Camera-type eye (tissue), 1 donor: ENCODE measurements around the gene NR4A1. TPM values are rescaled to one million over a fixed set of nuclear protein-coding genes. Genes with fewer than 3 reads are reported as not detected.

ENCODE experiments used
- total RNA-seq: library from RNA; depleted of rRNA; stranded (reverse); fragments of >200 nt; gene quantifications from one replicate; pipeline ENCODE4 v1.2.3, GENCODE V29; 2014

Gene NR4A1
- total RNA-seq: 58.5 TPM

DNA sequence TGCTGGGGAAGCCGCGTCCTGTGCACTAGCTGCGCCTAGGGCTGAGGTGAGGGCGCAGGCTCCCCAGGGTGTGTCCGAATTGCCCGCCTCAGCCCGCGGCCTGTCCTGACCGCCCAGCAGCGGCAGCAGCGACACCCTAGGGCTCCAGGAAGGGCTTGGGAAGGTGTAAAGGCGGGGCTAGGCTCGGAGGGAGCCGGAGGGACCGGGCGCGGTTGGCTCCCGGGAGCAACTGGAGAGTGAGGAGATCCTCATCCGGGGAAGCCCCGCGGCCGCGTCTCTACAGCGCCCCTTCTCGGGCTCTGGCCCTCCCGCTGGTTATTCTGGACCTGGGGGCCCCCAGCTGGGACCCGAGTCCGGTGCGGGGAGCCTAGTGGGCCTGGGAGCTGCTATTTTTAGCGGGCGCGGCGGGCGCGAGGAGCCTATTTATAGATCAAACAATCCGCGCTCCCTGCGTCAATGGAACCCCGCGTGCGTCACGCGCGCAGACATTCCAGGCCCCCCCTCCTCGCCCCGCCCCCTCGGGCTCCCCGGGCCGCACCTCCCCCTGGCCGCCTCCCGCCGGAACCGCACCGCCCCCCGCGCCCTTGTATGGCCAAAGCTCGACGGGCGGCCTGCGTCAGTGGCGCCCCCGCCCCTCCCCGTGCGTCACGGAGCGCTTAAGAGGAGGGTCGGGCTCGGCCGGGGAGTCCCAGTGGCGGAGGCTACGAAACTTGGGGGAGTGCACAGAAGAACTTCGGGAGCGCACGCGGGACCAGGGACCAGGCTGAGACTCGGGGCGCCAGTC lies at the start of gene NR4A1:
Gene NR4A1 (plus strand): TSS at position 685 of the 784 bp plus-strand sequence. CDS start 2,887 bp downstream, outside the sequence.

DNA sequence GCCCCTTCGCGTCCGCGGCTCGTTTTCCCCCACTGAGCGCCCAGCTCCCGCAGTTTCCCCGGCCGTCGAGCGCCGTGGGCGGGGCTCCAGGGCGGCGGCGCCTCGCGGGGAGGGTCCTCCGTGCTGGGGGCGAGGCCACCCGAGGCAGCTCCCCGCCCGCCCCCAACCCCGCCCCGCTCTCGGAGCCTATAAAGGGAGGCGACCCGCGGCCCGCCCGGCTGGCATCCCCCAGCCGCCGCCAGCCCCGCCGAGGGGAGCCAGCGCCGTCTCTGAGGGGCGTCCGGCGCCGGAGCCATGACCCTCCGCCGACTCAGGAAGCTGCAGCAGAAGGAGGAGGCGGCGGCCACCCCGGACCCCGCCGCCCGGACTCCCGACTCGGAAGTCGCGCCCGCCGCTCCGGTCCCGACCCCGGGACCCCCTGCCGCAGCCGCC lies 44.5 kb upstream of the NR4A1 start, which contains the start of gene TAMALIN:
Gene TAMALIN (plus strand): TSS at position 221 of the 432 bp plus-strand sequence. CDS start 74 bp downstream, at position 295.

DNA sequence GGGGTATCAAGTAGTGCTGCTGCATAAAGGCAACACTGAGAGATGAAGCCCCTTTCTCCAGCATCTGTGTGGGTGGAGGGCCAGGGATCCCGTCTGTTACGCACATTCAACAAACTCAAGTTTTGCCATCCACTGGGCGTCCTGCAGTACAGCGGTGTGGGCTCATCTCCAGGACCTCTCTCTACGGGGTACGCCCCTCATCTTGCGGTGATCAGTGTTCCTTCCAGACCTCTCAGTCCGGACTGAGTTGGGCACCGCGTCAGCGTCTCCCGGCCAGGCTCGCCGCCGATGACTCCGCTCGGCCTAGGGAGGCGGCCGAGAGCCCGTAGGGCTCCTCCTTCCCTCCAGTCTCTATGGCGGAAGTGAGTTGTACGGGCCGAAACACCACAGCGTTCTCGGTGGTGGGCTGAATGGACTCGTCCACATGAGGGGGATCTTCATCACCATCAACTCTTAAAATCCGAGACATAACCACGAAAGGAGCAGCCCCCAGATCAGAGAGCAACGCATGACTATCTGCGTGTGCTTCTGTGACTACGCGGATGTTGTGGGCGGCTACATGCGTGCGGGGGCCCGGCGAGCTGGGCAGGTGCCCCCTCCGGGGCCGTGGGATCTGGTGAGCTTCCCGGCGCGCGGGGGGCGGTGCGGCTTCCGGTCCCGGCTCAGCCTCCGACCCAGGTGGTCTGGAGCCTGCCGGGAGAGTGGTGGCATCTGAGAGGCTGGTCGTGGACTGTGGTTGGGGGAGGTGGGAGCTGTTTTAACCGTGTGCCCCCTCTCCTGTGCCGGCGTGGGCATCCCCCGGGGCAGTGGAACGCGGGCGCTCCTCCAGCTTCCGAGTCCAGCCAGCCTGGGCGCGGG lies 18.3 kb downstream of the NR4A1 start, which contains the start of gene ATG101:
Gene ATG101 (plus strand): TSS at position 652 of the 858 bp plus-strand sequence. CDS start 3,673 bp downstream, outside the sequence.

DNA sequence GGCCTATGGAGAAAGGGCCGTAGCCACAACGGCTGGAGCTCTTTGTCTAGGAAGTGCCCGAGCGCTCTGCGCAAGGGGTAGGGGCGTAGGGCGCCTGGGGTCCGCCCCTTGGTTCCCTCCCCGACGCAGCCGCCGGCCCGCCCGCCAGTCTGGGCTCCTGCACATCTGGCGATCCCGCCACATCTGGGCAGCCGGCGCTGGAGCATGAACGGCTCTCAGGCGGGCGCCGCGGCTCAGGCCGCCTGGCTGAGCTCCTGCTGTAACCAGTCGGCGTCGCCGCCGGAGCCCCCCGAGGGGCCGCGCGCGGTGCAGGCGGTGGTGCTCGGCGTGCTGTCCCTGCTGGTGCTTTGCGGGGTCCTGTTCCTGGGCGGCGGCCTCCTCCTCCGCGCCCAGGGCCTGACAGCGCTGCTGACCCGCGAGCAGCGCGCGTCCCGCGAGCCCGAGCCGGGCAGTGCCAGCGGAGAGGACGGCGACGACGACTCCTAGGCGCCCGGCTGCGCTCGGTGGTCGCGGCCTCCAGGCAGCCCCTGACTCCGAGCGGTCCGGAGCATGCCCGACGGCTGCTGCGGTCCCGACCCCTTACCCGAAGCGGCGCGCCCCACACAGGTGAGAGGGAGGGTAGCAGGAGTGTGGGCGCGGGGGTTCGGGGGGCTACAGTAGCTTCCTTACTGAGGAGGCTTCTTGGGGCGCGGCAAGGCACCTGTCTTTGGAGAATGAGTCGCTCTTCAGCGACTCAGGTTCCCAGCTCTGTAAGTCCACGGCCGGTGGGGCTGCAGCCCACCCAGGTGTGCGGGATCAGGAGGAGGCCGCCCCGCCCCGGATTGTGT lies 28.5 kb downstream of the NR4A1 start, which contains the start of gene SMIM41:
Gene SMIM41 (plus strand): TSS at position 129 of the 827 bp plus-strand sequence. CDS start 76 bp downstream, at position 205.

Other genes with a start within 250 kb of the NR4A1 start
- 2.2 TPM for gene FIGNL2, start 202.7 kb upstream of the NR4A1 start, total RNA-seq
- gene ANKRD33, start 163.3 kb upstream of the NR4A1 start, total RNA-seq: 4.2 TPM
- gene ACVRL1, start 143.9 kb upstream of the NR4A1 start, total RNA-seq: 47.7 TPM
- gene ACVR1B, start 99.7 kb upstream of the NR4A1 start, total RNA-seq: 31.8 TPM
- 7.5 TPM for gene TAMALIN, start 44.5 kb upstream of the NR4A1 start, total RNA-seq
- gene ATG101, start 18.5 kb downstream of the NR4A1 start, total RNA-seq: 25.0 TPM
- not detected for gene SMIM41, start 28.3 kb downstream of the NR4A1 start, total RNA-seq
- gene KRT80, start 140.6 kb downstream of the NR4A1 start, total RNA-seq: 1.6 TPM
- gene KRT7, start 181.8 kb downstream of the NR4A1 start, total RNA-seq: 12.1 TPM
- gene KRT86, start 223.2 kb downstream of the NR4A1 start, total RNA-seq: not detected
- 0.22 TPM for gene KRT81, start 240.1 kb downstream of the NR4A1 start, total RNA-seq